ENCODE results near the gene TLX1. TPM values are rescaled to one million over a fixed set of nuclear protein-coding genes. Genes with fewer than 3 reads are reported as not detected.
"Not testable (repeated sequence)": the region's sequence is repeated elsewhere in the genome, so short reads cannot be mapped to it uniquely, and the experiment has no call there.

Gene TLX1
- total and polyA plus RNA-seq, 8 donors: 0.58 to 7.0 TPM; not detected in 6

- H3K36me3 ChIP-seq: no peaks in the 10 kb centered on the region
- no peak overlapping the region for H3K4me3 ChIP-seq
- no peak for DNase-seq
- 5 to 9% (median 7%) methylated on average over 26 to 40 of the region's 40 CpGs for WGBS, 5 donors
- TF ChIP-seq CTCF (IDR thresholded peaks at IDR 0.05): no peak
- TF ChIP-seq POLR2AphosphoS5 (IDR thresholded peaks at IDR 0.05): no peak
- TF ChIP-seq EP300 (IDR thresholded peaks at IDR 0.05): no peak
- no peak for TF ChIP-seq POLR2A (IDR thresholded peaks at IDR 0.05)
- H3K4me1 ChIP-seq: peaks cover 11 to 26% (median 18%) of the 10 kb centered on the region in 4 donors
- H3K27ac ChIP-seq: no peak overlapping the region
- peaks cover 0 to 12% (median 11%) of the 10 kb centered on the region in 4 donors for H3K9me3 ChIP-seq
- H3K27me3 ChIP-seq: peaks cover 23 to 100% (median 85%) of the 10 kb centered on the region in 3 donors
- intact Hi-C loops (cut with DNase I; ENCODE audit: low total_unique reads): no loop called here
These were observed 14.8 kb downstream of the TLX1 start for GRCh38 chr10:101145750-101146391.

- H3K4me3 ChIP-seq: no peak overlapping the region
- TF ChIP-seq CTCF (IDR thresholded peaks at IDR 0.05): no peak
- no peak for TF ChIP-seq POLR2AphosphoS5 (IDR thresholded peaks at IDR 0.05)
- TF ChIP-seq EP300 (IDR thresholded peaks at IDR 0.05): no peak
- TF ChIP-seq POLR2A (IDR thresholded peaks at IDR 0.05): no peak
- no peak for DNase-seq
- H3K36me3 ChIP-seq: no peaks in the 10 kb centered on the region
- intact Hi-C loops (cut with DNase I; ENCODE audit: low total_unique reads): no loop called here
- WGBS, 5 donors: 2 to 6% (median 4%) methylated on average over 18 to 55 of the region's 55 CpGs
- H3K27ac ChIP-seq: no peak overlapping the region
- peaks cover 11 to 26% (median 18%) of the 10 kb centered on the region in 4 donors for H3K4me1 ChIP-seq
- H3K27me3 ChIP-seq: peaks cover 15 to 99% (median 78%) of the 10 kb centered on the region in 3 donors
- peaks cover 0 to 12% (median 11%) of the 10 kb centered on the region in 4 donors for H3K9me3 ChIP-seq
These were observed 15.5 kb downstream of the TLX1 start for GRCh38 chr10:101146392-101147251.

GRCh38 chr10:101151395-101151794, 20.3 kb downstream of the TLX1 start:
- intact Hi-C loops (cut with DNase I; ENCODE audit: low total_unique reads): no loop called here
- TF ChIP-seq POLR2A (IDR thresholded peaks at IDR 0.05) (no peak), EP300 (IDR thresholded peaks at IDR 0.05) (no peak), CTCF (IDR thresholded peaks at IDR 0.05) (no peak), POLR2AphosphoS5 (IDR thresholded peaks at IDR 0.05) (no peak)
- Histone ChIP-seq H3K4me3 (no peak overlapping the region), H3K4me1 (peaks cover 5 to 10% (median 7%) of the 10 kb centered on the region in 4 donors), H3K9me3 (peaks cover 0 to 12% (median 11%) of the 10 kb centered on the region in 4 donors), H3K27ac (no peak overlapping the region), H3K27me3 (peaks cover 4 to 95% (median 37%) of the 10 kb centered on the region in 3 donors), H3K36me3 (no peaks in the 10 kb centered on the region)
- 45 to 64% (median 54%) methylated on average over 4 of the region's 4 CpGs for WGBS, 5 donors
- no peak for DNase-seq

GRCh38 chr10:101152316-101152715, 21.2 kb downstream of the TLX1 start:
- no peak overlapping the region for H3K27ac ChIP-seq
- WGBS, 5 donors: 75 to 89% (median 83%) methylated on average over 2 to 3 of the region's 3 CpGs
- no peaks in the 10 kb centered on the region for H3K36me3 ChIP-seq
- H3K4me1 ChIP-seq: peaks cover 0 to under 1% (median 0%) of the 10 kb centered on the region in 4 donors
- H3K4me3 ChIP-seq: no peak overlapping the region
- intact Hi-C loops (cut with DNase I; ENCODE audit: low total_unique reads): no loop called here
- peaks cover 0 to 95% (median 28%) of the 10 kb centered on the region in 3 donors for H3K27me3 ChIP-seq
- DNase-seq: no peak
- TF ChIP-seq POLR2AphosphoS5 (IDR thresholded peaks at IDR 0.05) (no peak), CTCF (IDR thresholded peaks at IDR 0.05) (no peak), POLR2A (IDR thresholded peaks at IDR 0.05) (no peak), EP300 (IDR thresholded peaks at IDR 0.05) (no peak)
- H3K9me3 ChIP-seq: peaks cover 0 to 12% (median 11%) of the 10 kb centered on the region in 4 donors

GRCh38 chr10:101154506-101154905, 23.4 kb downstream of the TLX1 start:
- H3K4me3 ChIP-seq; H3K4me1 ChIP-seq; DNase-seq; H3K36me3 ChIP-seq; H3K9me3 ChIP-seq; intact Hi-C loops (cut with DNase I; ENCODE audit: low total_unique reads); H3K27ac ChIP-seq: not testable (repeated sequence)
- peaks cover 0 to 95% (median 14%) of the 10 kb centered on the region in 3 donors for H3K27me3 ChIP-seq
- WGBS, 5 donors: 93 to 98% (median 97%) methylated on average over 5 of the region's 5 CpGs
